HTR-8/SVneo (cell line): ENCODE results near the gene AFG1L.
"Not testable (repeated sequence)": the region's sequence is repeated elsewhere in the genome, so short reads cannot be mapped to it uniquely, and the experiment has no call there.

Experiments
- DNase-seq: peaks from one replicate; pipeline ENCODE4 v3.0.0; 2011; ENCODE audit warnings: low spot score, mixed read lengths; ENCODE audit not compliant: insufficient read length
- FAIRE-seq: peaks from 2 replicates; lab custom pipeline; 2011; peaks lifted over from hg19 to GRCh38; lab: Jason Lieb, UNC

AFG1L gene

DNA sequence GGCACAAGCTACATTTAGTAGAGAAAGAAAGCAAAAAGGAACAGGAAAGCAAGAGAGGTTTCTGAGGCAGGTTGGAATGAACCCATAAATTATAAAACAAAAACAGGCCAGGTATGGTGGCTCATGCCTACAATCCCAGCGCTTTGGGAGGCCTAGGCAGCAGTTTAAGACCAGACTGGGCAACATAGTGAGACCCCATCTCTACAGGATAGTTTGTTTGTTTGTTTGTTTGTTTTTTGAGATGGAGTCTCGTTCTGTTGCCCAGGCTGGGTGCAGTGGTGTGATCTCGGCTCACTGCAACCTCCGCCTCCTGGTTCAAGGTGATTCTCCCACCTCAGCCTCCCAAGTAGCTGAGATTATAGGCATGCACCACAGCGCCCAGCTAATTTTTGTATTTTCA lies 49.0 kb downstream of the AFG1L start:
- FAIRE-seq: no peak
- no peak for DNase-seq

- DNase-seq (no peak), FAIRE-seq (no peak)
Measured at GRCh38 chr6:108348655-108349349, 53.9 kb downstream of the AFG1L start.

DNA sequence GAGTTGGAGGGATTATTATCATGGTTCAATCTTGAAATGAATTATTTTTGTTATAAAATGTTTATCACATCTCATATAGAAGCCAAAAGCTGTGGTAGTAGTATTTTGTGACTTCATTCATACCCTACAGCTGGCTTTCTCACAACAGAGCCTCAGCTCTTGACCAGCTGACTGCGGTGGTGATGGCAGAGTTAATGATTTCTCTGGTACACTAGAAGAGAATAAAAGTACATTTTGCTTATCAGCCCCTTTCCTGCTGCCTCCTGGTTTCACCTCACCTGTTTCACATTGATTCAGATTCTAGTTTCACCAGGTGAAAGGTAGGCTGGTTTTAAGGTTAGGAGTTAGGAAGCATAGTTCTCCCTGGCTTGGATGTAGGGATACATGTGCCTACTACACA lies 55.7 kb downstream of the AFG1L start:
- FAIRE-seq (no peak), DNase-seq (no peak)

DNA sequence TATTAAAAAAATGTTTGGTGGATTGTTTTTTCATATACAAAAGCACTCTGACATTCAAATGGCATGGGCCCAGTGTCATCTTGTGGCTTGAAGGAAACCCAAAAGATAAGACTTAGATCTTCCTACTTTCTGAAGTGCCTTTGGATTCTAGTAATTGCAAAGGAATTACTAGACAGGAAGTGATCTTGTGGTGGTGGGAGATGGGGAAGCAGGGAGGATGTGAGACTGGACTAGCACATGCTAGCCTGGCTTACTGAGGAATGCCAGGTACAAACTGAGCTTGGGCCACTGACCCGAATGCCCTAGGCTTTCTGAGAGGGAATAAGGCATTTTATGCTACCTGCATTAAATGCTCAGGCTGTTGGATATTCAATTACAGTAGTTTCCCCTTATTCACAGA lies 59.0 kb downstream of the AFG1L start:
- DNase-seq (peak; percentile 8), FAIRE-seq (no peak)

- FAIRE-seq (no peak), DNase-seq (no peak)
Measured at GRCh38 chr6:108355120-108355519, 60.3 kb downstream of the AFG1L start.

- DNase-seq: no peak
- no peak for FAIRE-seq
Measured at GRCh38 chr6:108355890-108356289, 61.0 kb downstream of the AFG1L start.

GRCh38 chr6:108359901-108360882 lies 65.3 kb downstream of the AFG1L start:
- FAIRE-seq (no peak), DNase-seq (no peak)

- DNase-seq: no peak
- no peak for FAIRE-seq
Measured at GRCh38 chr6:108360919-108361311, 66.1 kb downstream of the AFG1L start.

DNA sequence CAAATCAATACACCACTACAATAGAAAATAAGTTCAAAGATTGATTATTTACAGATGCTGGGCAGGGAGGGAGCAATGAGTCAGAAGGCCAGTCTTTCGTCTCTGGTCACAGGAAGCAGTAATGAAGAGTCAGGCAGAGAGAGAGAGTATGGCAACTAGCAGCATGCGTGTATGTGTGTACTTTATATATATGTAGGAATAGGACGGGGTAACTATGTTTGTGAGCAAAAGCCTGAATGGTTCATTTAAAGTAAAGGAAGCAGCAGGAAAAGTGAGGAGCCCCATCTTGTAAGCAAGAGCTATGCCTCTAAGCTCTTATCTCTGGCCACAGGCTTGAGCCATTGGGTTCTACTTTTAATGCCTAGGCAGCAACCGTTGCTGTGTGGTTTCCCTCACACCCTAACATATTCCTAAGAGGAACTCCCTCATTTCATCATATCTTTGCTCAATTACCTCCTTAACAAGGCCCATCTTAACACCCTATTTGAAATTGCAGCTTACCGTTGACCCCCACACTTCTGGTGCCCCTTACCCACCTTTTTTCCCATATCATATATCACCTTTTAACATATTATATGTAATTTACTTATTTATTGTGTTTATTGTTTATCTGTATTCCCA lies 66.6 kb downstream of the AFG1L start:
- FAIRE-seq (no peak), DNase-seq (no peak)

DNA sequence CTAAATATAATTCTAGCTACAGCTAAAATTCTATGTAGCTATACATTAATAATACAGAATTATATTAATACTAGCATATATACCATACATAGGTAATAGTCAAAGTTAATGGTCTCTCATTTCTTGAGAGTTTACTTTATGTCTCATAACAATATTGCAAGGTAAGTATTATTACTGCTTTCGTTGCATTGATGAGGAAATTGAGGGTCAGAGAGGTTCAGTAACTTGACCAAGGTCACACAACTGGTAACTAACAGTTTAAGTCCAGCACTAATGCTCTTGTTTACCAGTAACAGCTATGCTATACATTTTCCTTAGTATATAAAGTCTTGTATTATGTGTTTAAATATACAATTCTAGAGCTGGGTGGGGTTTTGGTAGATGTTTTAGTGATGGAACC lies 67.6 kb downstream of the AFG1L start:
- FAIRE-seq (no peak), DNase-seq (no peak)

- no peak for DNase-seq
- no peak for FAIRE-seq
Measured at GRCh38 chr6:108363113-108363512, 68.3 kb downstream of the AFG1L start.

DNA sequence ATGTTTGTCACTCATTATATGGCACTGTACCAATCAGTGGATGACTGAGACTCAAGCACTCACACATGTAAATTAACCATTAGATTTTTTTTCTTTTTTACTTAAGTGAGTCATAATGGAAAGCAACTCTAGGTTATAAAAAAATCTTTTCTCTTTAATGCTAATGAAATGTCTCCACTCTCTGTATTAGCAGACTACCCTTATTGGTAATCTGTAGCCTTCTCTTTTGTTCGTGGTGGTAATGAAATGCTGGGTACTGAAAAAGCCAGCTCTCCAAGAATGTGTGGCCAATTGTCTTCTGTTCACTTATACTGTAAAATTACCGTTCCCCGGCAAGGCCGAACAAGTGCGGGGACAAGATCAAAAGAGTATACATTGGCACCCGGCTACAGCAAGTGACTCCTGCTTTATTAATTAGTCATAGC lies 69.0 kb downstream of the AFG1L start:
- FAIRE-seq (no peak), DNase-seq (no peak)

DNA sequence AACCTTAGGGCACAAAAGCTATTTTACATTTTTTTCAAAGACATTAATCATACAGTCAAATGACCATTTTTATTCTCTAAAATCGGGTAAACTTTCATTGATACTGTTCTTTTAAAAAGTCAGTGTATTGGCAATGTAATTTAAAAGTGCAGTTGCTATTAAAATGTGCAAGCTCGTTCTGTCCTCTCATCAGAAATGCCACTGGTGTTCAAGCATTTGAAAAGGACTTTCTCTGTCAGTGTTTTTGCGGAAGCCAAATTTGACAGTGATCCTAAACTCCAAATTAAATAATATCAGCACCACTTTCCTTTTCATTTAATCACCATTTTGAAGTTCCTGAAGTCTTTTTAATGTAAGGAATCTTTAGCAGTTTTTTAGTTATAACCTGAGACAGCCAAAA lies 69.6 kb downstream of the AFG1L start:
- DNase-seq: no peak
- no peak for FAIRE-seq

DNA sequence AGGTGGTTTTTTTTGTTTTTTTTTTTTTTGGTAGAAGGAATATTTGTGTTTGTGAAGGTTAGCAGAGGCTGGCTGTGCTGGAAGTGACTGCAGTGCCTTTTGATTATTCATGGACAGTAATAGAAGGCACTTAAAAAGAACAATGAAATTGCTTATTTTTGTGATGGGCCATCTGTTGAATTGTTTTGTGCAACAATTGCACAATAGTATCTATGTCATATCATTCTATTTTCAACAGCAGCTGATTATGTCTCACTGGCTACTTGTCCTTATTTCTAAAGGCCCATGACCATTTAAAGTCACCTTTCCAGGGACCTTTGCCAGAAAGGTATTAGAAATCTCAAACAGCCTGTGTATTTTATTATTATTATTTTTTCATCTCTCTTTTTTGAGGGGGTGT lies 70.6 kb downstream of the AFG1L start:
- FAIRE-seq (no peak), DNase-seq (no peak)

- DNase-seq (no peak), FAIRE-seq (no peak)
Measured at GRCh38 chr6:108366236-108366635, 71.4 kb downstream of the AFG1L start.

DNA sequence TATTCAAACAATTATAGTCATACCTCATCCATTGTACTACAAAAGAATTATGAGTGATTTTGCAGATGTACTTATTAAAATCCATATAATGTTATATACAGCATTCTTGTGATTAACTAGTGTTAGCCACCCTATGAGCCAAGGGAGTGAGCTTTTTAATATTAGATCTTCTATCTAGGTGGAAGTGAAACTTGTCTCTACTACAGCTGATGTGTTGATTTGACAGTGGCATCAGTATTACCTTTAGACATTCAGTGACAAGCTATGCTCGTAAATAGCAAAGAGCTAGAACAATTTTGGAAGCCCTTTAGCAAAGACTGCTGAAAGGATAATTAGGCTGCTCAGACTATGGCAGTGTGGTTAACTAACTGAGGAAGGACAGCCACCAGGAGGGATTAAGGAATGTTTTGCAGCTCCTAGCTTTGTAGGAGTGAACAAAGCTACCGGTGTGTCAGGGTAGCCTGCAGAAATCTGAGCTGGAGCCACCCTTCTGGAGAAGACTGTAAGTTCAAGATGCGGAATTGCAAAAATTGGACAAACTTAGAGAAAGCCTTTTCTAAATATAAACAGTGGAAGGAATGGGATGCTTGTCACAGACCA lies 73.7 kb downstream of the AFG1L start:
- FAIRE-seq: no peak
- no peak for DNase-seq

- FAIRE-seq (no peak), DNase-seq (no peak)
Measured at GRCh38 chr6:108380876-108381275, 86.0 kb downstream of the AFG1L start.

- no peak for FAIRE-seq
- DNase-seq: no peak
Measured at GRCh38 chr6:108383981-108384380, 89.1 kb downstream of the AFG1L start.

DNA sequence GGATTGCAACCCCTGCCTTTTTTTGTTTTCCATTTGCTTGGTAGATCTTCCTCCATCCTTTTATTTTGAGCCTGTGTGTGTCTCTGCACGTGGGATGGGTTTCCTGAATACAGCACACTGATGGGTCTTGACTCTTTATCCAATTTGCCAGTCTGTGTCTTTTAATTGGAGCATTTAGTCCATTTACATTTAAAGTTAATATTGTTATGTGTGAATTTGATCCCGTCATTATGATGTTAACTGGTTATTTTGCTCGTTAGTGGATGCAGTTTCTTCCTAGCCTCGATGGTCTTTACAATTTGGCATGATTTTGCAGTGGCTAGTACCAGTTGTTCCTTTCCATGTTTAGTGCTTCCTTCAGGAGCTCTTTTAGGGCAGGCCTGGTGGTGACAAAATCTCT lies 94.3 kb downstream of the AFG1L start:
- DNase-seq, FAIRE-seq: not testable (repeated sequence)

DNA sequence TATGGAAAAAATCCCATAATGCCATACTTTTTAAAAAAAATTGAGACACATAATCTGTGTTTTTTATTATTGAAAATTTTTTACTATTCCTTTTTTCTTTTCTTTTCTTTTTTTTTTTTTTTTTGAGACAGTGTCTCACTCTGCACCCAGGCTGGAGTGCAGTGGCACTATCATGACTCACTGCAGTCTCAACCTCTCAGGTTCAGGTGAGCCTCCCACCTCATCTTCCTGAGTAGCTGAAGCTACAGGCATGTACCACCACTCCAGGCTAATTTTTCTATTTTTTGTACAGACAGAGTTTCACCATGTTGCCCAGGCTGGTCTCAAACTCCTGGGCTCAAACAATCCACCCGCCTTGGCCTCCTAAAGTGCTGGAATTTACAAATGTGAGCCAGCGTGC lies 100.4 kb downstream of the AFG1L start:
- FAIRE-seq: no peak
- no peak for DNase-seq

GRCh38 chr6:108403236-108403635 lies 108.4 kb downstream of the AFG1L start:
- DNase-seq (no peak), FAIRE-seq (no peak)
